Activated CD4-positive, alpha-beta T cell treated with anti-CD3 and anti-CD28 coated beads for 24 hours (primary cell): ENCODE measurements around the gene NPIPB12.
A peak's percentile ranks its signal among the peaks of the same experiment; 100 is the strongest.
"Not testable (repeated sequence)": the region's sequence is repeated elsewhere in the genome, so short reads cannot be mapped to it uniquely, and the experiment has no call there.

Source experiments
- DNase-seq, 2 donors: peaks; one replicate each; pipeline ENCODE4 v3.0.0-alpha.2; 2020; ENCODE audit warnings: low read depth in 2 of 2

The NPIPB12 gene

GRCh38 chr16:29506308-29506707 is at the start of gene NPIPB12:
Gene NPIPB12, minus strand, starts transcription at chr16:29506408.
- DNase-seq, result not testable (repeated sequence)

DNA sequence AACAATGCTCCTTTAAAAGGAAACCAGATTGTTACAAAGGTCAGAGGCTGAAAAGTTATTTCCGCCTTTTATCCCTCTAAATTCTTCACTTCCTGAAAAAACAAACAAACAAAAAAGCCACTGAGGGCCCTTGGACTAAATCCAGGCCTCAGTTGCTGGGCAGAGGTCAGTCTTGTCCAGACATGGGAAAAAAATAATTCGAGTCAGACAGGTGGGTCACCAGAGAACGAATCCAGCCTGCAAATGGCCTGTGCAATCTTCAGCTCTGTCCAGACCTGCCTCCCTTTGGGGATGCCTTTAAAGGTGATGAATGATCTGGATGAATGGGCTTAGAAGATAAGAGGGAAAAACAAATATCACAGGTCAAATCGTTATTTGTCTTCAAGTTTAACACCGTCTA is 15.3 kb upstream of the NPIPB12 start:
- not testable (repeated sequence) for DNase-seq

- DNase-seq, result not testable (repeated sequence)
Measured at GRCh38 chr16:29482276-29482675, 23.9 kb downstream of the NPIPB12 start.

- DNase-seq, result not testable (repeated sequence)
Measured at GRCh38 chr16:29472065-29472464, 34.1 kb downstream of the NPIPB12 start.

DNA sequence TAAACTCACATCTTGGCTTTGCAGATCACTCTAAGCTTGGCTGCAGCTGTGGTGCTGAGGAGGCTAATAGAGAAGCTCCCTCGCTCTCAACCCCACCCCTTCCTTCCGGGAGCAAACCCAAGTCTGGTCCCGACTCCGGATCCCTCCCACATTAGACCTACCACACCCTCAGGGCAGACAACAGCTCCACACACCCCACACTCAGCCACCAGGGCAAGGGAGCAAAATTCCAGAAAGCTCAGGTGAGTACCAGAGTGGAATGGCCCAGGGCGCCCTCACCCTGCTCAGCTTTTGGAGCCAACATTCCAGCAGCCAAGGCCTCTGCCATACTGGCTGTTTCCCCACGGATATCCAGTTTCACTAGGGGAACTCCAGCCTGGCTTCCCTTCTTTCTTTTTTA is 36.5 kb downstream of the NPIPB12 start:
- peak; percentile 10 to 18 for DNase-seq

GRCh38 chr16:29467654-29468366 is 38.4 kb downstream of the NPIPB12 start:
- DNase-seq, result not testable (repeated sequence)

DNA sequence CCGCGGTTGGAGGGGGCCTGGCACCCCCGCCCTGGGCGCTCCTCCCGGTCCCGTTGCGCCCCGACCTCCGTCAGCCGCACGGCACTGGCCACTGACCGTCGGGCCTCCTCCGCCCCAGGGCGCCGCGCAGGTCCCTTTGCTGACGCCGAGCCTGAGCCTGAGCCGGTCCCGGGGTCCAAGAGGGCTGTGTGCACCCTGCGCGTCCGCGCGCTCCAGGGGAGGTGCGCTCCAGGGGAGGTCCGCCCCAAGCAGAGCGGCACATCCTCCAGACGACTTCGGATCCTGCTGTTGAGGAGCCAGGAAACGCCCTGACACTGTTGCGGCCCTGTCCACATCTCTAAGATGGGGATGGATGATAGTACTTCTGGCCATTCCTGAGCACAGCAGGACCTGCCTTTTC is 39.3 kb downstream of the NPIPB12 start:
- not testable (repeated sequence) for DNase-seq

GRCh38 chr16:29465985-29466824 is 40.0 kb downstream of the NPIPB12 start:
- not testable (repeated sequence) for DNase-seq

DNA sequence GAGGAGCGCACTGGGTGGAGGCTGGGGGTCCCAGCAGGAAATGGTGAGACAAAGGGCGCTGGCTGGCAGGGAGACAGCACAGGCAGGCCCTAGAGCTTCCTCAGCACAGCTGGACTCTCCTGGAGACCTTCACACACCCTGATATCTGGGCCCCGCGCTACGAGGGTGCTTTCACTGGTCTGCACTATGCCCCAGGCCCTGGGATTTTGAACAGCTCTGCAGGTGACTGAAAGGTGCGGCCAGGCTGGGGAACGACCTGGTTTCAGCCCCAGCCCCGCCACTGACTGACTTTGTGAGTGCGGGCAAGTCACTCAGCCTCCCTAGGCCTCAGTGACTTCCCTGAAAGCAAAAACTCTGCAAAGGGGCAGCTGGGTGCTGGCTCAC is 45.6 kb downstream of the NPIPB12 start:
- not testable (repeated sequence) for DNase-seq

GRCh38 chr16:29459706-29460646 is 46.2 kb downstream of the NPIPB12 start, which contains the start of gene SULT1A4:
Gene SULT1A4, plus strand, starts transcription at chr16:29459913. Its CDS starts 1,473 bp downstream, at chr16:29461386.
- DNase-seq, result not testable (repeated sequence)

GRCh38 chr16:29457660-29458059 is 48.5 kb downstream of the NPIPB12 start:
- DNase-seq, result not testable (repeated sequence)

DNA sequence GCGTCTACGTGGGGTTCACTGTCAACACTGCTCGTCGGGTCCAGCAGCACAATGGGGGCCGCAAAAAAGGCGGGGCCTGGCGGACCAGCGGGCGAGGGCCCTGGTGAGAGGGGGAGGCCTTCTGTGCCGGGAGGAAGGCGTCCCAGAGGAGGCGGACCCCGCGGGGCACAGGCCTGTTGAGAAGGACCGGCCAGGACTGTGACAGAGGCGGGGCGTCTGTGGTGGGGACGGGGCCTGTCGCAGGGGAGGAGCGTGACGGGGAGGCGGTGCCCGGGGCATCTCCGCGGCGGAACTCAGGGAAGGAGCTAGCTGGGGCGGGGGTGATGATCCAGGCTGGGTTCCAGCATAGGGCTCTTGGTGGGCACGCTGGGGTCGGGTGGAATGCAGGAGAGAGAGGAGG is 51.4 kb downstream of the NPIPB12 start:
- not testable (repeated sequence) for DNase-seq

- DNase-seq, result not testable (repeated sequence)
Measured at GRCh38 chr16:29454269-29454668, 51.9 kb downstream of the NPIPB12 start, which contains the start of the genes BOLA2 and SLX1B. Gene BOLA2, minus strand, starts transcription at chr16:29454351. Its CDS starts 98 bp downstream, at chr16:29454253. Gene SLX1B, plus strand, starts transcription at chr16:29454533.

GRCh38 chr16:29453754-29454153 is 52.5 kb downstream of the NPIPB12 start:
- not testable (repeated sequence) for DNase-seq
